HG02852 (cell line): ENCODE measurements around the gene COL5A3.
"Not testable (repeated sequence)": the region's sequence is repeated elsewhere in the genome, so short reads cannot be mapped to it uniquely, and the experiment has no call there.

ENCODE experiments used
- ATAC-seq: cut with Tn5 transposase; IDR thresholded peaks from one replicate; pipeline ENCODE4 v1.9.1; 2021; ENCODE audit warnings: mild to moderate bottlenecking, moderate library complexity; ENCODE audit not compliant: unreplicated experiment

Gene COL5A3

DNA sequence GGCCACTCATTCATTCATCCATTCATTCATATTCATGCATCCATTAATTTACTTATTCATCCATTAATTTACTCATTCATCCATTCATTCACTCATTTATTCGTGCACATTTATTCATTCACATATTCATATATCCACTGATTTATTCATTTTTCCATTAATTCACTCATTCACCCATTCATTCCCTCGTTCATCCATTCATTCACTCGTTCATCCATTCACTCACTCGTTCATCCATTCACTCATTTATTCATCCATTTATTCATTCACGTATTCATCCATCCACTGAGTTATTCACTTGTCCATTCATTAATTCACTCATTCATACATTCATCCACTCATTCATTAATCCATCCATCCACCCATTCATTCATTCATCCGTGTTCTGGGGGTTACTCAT lies 38.2 kb downstream of the COL5A3 start:
- no peak for ATAC-seq

GRCh38 chr19:9971166-9971897 lies 39.0 kb downstream of the COL5A3 start:
- ATAC-seq, result no peak

- ATAC-seq, result no peak
Measured at GRCh38 chr19:9970481-9970880, 39.8 kb downstream of the COL5A3 start.

DNA sequence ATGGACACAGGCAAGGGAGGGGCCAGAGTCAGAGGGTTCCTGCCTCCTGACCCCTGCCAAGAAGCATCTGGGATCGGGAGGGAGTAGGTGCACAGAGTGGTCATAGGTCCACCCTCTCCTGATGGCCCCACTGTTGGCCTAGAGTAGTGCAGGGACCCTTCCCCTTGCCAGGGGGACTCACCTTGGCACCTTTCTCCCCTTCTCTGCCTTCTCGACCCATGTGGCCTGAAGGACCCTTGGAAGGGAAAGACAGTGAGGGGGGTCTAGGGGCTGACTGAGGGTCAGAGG lies 40.7 kb downstream of the COL5A3 start:
- ATAC-seq, result no peak

- no peak for ATAC-seq
Measured at GRCh38 chr19:9968820-9969687, 41.2 kb downstream of the COL5A3 start.

GRCh38 chr19:9967326-9967725 lies 43.0 kb downstream of the COL5A3 start:
- no peak for ATAC-seq

DNA sequence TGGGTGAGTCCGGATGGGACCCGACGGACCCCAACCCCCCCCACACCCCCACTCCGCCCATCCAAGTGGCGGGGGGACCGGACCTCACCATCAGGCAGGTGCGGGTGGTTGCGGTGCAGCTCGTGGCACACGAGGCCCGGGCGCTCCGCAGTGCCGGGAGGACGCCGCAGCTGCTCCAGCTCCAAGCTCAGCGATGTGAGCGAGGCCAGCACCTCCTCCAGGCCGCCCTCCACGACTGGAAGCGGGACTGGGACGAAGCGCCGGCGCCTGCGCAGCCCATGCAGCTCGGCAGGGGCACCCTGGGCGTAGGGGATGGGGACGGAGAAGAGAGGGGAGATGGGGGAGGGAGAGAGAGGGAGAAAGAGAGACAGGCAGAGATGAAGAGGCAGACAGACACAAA lies 43.9 kb downstream of the COL5A3 start:
- ATAC-seq, result no peak

GRCh38 chr19:9966024-9966423 lies 44.3 kb downstream of the COL5A3 start:
- no peak for ATAC-seq

- no peak for ATAC-seq
Measured at GRCh38 chr19:9962623-9963290, 47.5 kb downstream of the COL5A3 start.

GRCh38 chr19:9961103-9961502 lies 49.2 kb downstream of the COL5A3 start:
- no peak for ATAC-seq

- ATAC-seq, result no peak
Measured at GRCh38 chr19:9958379-9958821, 51.9 kb downstream of the COL5A3 start.

- ATAC-seq, result no peak
Measured at GRCh38 chr19:9956956-9957355, 53.3 kb downstream of the COL5A3 start.

GRCh38 chr19:9953802-9954542 lies 56.3 kb downstream of the COL5A3 start:
- no peak for ATAC-seq

- ATAC-seq, result no peak
Measured at GRCh38 chr19:9952276-9952675, 58.0 kb downstream of the COL5A3 start.

DNA sequence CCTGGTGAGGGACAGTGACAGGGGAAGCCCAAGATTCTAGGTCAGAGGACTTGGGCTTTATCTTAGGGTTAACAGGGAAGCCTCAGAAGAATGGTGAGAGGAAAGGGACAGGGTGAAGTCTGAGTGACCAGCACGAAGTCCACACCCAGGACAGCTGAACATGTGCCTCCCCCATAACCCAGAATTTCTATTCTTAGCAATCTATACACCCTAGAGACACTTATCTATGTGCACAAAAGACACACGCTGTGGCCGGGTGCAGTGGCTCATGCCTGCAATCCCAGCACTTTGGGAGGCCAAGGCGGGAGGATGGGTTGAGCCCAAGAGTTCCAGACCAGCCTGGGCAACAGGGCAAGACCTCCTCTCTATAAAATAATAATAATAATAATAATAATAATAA lies 62.9 kb downstream of the COL5A3 start:
- no peak for ATAC-seq

GRCh38 chr19:9946528-9947125 lies 63.7 kb downstream of the COL5A3 start:
- not testable (repeated sequence) for ATAC-seq

DNA sequence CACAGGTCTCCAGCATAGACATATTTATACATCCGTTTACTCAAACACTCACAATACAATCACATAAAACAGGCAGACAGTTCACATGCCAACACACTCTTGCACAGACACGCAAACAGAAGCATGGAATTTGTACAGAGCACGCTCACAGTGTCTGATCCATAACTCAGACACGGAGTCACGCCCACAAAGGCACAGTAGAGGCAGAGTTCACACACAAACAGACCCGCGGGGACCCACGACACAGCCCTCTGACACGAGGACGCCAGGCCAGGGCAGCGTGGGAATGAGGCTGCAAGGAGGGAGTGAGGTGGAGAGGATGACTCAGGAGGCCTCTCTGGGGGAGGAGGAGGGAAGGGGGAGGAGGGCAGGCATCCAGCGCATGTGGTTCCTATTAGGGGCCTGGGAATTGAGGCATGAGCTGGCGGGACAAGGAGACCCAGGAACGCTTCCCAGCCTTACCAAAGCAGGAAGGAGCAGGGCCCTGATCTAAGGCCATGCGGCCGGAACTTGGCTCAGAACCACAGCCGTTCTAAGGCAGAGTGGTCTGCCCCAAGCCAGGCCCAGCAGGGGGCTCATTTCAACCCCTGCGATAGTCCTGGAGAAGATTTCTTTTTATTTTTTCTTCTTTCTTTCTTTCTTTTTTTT lies 64.9 kb downstream of the COL5A3 start:
- ATAC-seq, result no peak

GRCh38 chr19:9943744-9944143 lies 66.6 kb downstream of the COL5A3 start:
- ATAC-seq, result no peak

DNA sequence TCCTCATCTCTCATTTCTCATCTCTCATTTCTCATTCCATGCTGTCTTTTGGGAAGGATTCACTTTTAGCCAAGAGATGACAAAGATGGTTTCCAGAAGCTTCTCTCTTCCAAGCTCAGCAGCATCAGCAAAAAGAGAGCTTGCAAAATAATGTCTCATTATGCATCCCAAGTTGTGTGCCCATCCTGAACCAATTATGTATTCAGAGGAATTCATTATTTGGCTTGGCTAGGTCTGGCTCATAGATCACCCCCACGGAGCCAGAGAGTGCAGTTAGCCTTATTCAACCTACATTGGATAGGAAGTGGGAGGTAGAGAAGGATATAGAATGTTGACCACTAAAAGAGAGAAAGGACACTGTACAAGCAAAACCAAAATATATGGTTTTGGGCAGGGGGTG lies 68.6 kb downstream of the COL5A3 start:
- no peak for ATAC-seq

DNA sequence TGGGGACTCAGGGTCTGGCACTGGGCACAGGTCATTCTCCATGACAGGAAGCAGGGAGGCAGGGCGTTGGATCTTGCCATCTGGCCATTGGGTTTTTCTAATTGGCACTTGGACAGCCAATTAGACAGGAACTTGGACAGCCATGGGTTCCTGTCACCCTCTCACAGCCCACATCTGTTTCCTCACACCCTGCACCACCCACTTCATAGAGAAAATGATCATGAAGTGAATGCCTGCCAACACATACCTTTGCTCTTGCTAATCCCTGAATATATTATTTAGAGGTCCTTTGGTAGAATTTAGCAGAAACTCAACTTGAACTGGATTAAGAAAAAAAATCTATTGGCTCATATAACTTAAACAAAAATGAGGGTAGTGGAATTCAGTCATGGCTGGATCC lies 69.1 kb downstream of the COL5A3 start:
- ATAC-seq, result no peak
